ENCODE results near the gene CLTRN.
"Not testable (repeated sequence)": the region's sequence is repeated elsewhere in the genome, so short reads cannot be mapped to it uniquely, and the experiment has no call there.

CLTRN gene

DNA sequence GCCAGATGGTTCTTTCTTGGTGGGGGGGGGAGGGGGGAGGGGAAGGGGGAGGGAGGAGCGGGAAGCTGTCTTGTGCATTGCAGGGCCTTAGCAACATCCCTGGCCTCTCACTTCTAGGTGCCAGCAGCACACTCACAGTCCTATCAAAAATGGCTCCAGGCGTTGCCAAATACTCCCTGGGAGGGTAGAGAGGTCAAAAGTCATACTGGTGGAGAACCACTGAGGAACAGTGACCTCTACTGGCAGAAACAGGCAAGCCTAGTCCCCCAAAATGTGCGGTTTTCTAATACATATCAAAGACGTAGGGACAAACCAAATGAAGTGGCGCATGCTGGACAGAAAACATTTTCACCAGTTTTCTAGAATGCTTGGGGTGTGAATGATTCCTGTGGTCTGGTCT, 17.1 kb downstream of the CLTRN start:
- not testable (repeated sequence) for DNase-seq (ENCODE audit: low spot score)

DNA sequence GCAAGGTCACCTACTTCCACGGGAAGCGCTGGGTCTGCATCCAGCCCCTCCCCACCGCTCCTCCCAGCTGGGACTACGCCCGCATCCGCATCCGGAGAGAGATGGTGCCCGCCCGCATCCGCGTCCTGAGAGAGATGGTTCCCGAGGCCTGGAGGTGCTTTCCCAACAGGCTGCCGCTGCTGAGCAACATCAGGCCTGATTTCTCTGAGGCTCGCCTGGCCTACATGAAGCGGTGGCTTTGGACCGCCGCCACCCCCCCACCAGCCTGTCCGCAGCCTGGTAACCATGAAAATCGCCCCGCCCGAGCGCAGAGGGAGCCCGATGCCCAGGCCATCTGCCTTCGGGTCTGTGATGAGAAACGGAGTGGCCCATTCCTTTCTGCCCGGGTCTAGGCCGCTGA, 18.1 kb downstream of the CLTRN start:
- DNase-seq (ENCODE audit: low spot score) = no peak

GRCh38 chrX:15646031-15646430, 18.6 kb downstream of the CLTRN start:
- no peak for DNase-seq (ENCODE audit: low spot score)

DNA sequence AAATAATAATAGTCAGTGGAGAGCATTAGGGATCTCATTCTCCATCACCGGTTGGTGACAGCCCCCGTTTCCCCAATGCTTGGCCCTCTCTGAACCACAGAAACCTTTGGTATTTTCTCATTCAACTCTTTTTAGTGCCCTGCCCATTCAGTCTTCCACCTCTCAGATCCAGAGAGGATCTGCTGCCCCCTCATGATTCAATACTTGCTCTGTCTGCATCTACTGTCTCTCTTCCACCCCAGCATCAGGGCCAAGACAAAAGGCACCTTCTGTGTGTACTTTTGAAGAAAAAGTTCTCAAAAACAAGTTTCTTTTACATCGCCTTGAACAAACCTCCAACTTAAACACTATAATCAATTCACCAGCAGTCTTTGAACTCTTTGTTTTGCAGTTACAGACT, 19.3 kb downstream of the CLTRN start:
- DNase-seq (ENCODE audit: low spot score) = no peak

DNA sequence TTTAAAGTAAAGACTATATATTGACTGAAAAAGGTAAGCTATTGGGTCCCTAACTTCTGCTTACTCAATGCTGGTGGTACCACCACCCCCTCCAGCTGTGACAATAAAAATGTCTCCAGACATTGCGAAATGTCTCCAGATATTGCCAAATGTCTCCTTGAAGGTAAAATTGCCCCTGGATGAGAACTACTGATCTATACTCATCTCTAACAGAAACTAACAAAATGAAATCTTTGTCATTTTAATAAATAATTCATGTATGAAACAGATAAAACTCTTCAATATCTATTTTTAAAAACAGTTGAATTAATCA, 20.1 kb downstream of the CLTRN start:
- DNase-seq (ENCODE audit: low spot score) = no peak

DNA sequence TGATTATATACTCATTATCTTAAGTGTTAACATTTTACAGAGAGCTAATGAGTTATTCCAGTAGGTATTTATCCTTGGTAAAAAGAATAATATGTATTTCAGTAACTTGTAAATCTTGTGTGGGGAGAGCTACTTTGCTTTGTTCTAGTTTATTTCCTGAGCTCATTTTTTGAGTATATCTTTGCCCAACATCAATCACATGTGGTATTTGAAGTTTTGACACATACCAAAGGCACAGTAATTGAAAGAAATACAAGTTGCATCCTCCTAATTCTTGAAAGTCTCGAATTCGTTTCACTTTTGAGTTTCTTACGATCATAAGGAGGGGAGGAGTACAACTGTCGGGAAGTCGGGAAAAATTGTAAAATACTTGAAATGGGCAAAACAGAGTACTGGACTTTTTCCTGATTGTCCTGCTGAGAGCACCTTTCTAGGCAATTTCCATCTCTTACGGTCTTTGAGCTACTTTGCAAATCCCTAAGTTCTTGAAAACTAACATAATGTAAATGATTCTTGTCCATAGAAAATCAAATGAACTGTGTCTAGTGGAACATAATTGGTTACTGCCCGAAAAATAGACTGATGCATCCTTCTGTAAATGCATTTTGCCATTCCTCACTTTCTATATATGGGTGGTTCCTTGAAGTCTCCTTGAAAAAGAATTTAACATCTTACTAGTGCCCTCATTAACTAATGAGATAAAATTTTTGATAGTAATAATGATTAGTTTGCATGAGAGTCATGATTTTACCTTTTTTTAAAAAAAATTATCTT, 20.6 kb downstream of the CLTRN start:
- DNase-seq (ENCODE audit: low spot score) = no peak

DNA sequence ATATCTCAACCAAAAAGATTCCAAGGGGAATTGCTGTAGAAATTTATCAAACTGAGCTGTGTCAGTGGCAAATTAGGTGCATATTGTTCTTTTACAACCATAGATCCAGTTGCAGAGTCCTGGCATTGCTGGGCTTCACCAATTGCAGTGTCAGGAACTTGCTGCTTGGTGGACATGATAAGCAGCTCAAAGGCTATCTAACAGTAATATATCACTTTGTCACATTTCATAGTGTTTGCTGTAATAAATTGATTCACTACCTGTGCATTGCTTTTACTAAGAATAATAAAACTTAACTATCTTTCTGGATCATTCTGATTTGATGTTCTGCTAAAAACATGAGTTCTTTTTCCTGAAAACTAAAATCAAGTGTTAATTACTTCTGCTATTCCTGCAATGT, 33.0 kb downstream of the CLTRN start:
- DNase-seq (ENCODE audit: low spot score) = no peak

DNA sequence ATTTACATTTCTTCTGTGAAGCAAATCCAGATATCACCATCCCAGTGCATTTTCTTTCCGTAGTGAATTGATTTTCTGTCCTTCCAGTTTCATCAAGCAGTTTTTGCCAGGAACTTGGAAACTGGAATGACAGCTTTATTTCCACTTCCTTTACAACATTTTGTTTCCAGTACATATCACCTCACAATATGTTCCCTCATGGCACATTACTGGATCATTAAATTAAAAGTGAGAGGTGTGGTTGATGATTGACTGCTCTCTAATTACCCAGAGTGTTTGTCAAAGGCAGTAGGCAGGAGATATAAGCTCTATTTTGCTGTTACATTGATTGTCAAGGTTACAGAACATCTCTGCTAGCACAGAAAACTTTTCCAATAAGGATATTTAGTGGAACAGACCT, 41.6 kb downstream of the CLTRN start:
- no peak for DNase-seq (ENCODE audit: low spot score)

DNA sequence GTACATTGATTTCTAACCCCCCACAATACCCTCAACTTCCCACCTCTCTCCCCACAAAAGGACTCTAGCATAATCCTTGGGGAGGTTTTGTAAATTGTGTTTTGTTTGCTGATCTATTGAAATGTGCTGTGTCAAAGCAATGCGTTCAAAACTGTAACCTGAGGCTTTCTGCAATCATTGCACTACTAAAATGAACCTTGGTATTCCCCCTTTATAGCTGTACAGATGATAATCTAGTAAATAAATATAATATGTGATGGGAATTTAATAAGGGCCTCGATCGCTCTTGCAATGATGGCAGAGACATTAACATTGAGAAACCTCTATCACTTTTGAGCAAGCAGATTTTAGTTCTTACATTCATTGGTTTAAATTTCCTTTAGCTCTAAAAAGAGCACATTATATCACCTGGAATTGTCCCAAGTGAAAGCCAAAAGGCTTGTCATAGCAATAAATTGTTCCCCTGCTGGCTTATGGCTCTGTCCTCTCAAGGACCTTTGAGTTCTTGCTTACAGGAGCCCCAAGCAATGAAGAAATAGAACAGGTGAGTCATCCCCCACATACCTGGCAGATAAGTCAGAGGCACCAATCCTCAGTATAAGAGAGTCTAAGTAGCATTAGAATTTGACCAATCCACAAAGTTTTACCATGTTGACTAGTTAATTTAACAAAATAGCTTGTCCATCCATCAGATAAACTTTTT, 45.4 kb downstream of the CLTRN start:
- no peak for DNase-seq (ENCODE audit: low spot score)

- no peak for DNase-seq (ENCODE audit: low spot score)
Observed at GRCh38 chrX:15617111-15617510, 47.5 kb downstream of the CLTRN start.

- no peak for DNase-seq (ENCODE audit: low spot score)
Observed at GRCh38 chrX:15616531-15616930, 48.1 kb downstream of the CLTRN start.

- DNase-seq (ENCODE audit: low spot score) = no peak
Observed at GRCh38 chrX:15607067-15607466, 57.5 kb downstream of the CLTRN start.

DNA sequence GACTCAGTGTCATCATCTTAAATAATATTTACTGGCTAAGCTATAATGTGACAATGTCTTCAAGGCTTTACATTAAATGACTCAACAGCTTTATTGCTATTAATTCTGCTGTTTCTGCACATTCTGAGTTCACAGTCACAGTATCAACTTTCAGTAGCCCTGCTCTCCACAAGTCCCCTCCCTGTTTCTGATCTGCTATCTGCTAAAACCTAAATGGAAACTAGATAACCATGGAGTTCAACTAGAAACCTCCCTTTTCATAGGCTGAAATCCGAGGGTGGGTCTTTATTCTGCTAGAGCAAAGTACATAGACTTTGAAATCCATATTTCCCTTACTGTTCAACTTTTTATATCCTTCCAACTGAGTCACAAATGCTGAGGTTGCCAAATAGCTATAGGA, 58.5 kb downstream of the CLTRN start:
- no peak for DNase-seq (ENCODE audit: low spot score)

- DNase-seq (ENCODE audit: low spot score) = no peak
Observed at GRCh38 chrX:15605226-15605625, 59.4 kb downstream of the CLTRN start.

GRCh38 chrX:15602761-15603160, 61.8 kb downstream of the CLTRN start:
- no peak for DNase-seq (ENCODE audit: low spot score)

- no peak for DNase-seq (ENCODE audit: low spot score)
Observed at GRCh38 chrX:15601932-15602331, 62.7 kb downstream of the CLTRN start.

DNA sequence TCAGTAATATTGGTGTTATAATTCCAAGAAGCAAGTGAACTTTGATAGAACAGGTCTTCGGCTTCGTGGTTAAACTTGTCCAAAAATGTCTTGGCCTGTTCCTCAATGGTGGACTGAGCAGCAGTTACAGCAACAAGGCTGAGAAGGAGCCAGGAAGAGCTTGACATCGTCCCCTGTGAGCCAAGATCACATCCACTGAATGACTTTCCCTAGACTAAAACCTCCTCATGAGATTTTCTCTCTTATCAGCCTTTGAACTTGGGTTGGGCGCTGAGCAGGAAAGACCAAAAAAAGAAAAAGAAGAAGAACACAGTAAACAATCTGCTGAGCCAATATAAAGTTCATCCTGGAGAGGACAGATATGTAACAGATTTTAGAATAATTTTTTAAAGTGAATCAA, 63.9 kb downstream of the CLTRN start, which contains the start of gene ACE2:
TSS of gene ACE2 (minus strand) at position 216 of the 400 bp plus-strand sequence. CDS start at position 167, 49 bp downstream.
- DNase-seq (ENCODE audit: low spot score) = no peak

- no peak for DNase-seq (ENCODE audit: low spot score)
Observed at GRCh38 chrX:15600049-15600448, 64.6 kb downstream of the CLTRN start.

GRCh38 chrX:15599461-15599860, 65.1 kb downstream of the CLTRN start:
- no peak for DNase-seq (ENCODE audit: low spot score)

- DNase-seq (ENCODE audit: low spot score) = no peak
Observed at GRCh38 chrX:15598026-15598425, 66.6 kb downstream of the CLTRN start.

- no peak for DNase-seq (ENCODE audit: low spot score)
Observed at GRCh38 chrX:15594371-15594770, 70.2 kb downstream of the CLTRN start.

- DNase-seq (ENCODE audit: low spot score) = no peak
Observed at GRCh38 chrX:15579778-15580747, 84.5 kb downstream of the CLTRN start.
